SK-N-SH (cell line): ENCODE results near the gene SLC17A6. TPM values are rescaled to one million over a fixed set of nuclear protein-coding genes. Genes with fewer than 3 reads are reported as not detected.

Experiments used
- CTCF ChIA-PET: fragments of 300-600, 350-600 bp; formaldehyde crosslinking; extraction: SDS; loops from one replicate; lab custom pipeline; 2021; lab: Yijun Ruan, JAX
- POLR2A ChIA-PET: fragments of 350-600 bp; sonication (Branson Sonifier 250); formaldehyde crosslinking; extraction: SDS; loops from one replicate; lab custom pipeline; 2020; ENCODE audit warnings: antibody characterized with exemption, inconsistent platforms; lab: Yijun Ruan, JAX
- DNase-seq: peaks from one replicate; pipeline ENCODE4 v3.0.0; 2012
- H2AFZ ChIP-seq: fragments of 200-600 bp; sonication (generic); 2 replicates; pipeline ENCODE4 v1.8.1; 2016; ENCODE audit warnings: antibody characterized with exemption, mild to moderate bottlenecking, low read depth
- H3F3A ChIP-seq: fragments of 200-600 bp; sonication (generic); replicated peaks from 2 replicates; pipeline ENCODE3; 2016; ENCODE audit warnings: antibody characterized with exemption, mild to moderate bottlenecking; ENCODE audit not compliant: insufficient read depth
- H3K27ac ChIP-seq, 2 experiments: fragments of 200-500 bp in 1 of 2; fragments of 200-600 bp in 1 of 2; sonication (Bioruptor generic) in 1 of 2; sonication (generic), shearing (Covaris generic) in 1 of 2; 2 replicates each; pipeline versions ENCODE4 v1.5.1 to v1.6.1; 2014 to 2016; ENCODE audit warnings: low read depth in 2 of 2, inconsistent platforms in 1 of 2, low read length in 1 of 2, mild to moderate bottlenecking in 1 of 2, mixed read lengths in 1 of 2
- H3K27me3 ChIP-seq: fragments of 200-600 bp; sonication (generic), shearing (Covaris generic); 2 replicates; pipeline ENCODE4 v1.6.1; 2016; ENCODE audit warnings: mixed run types; ENCODE audit not compliant: insufficient read depth
- H3K36me3 ChIP-seq, 2 experiments: fragments of 200-500 bp in 1 of 2; fragments of 200-600 bp in 1 of 2; sonication (Bioruptor generic) in 1 of 2; sonication (generic) in 1 of 2; replicated peaks in 1 of 2; 2 replicates each; pipeline versions ENCODE3 to v1.5.1; 2014 to 2016; ENCODE audit warnings: low read length in 1 of 2, mild to moderate bottlenecking in 1 of 2; ENCODE audit not compliant: insufficient read depth in 2 of 2, control insufficient read depth in 1 of 2
- H3K4me1 ChIP-seq, 2 experiments: fragments of 200-500 bp in 1 of 2; fragments of 200-600 bp in 1 of 2; sonication (Bioruptor generic) in 1 of 2; sonication (generic), shearing (Covaris generic) in 1 of 2; 2 replicates each; pipeline versions ENCODE4 v1.5.1 to v1.6.1; 2014 to 2016; ENCODE audit warnings: low read depth in 1 of 2, low read length in 1 of 2, mixed run types in 1 of 2; ENCODE audit not compliant: insufficient read depth in 2 of 2, control insufficient read depth in 1 of 2
- H3K4me2 ChIP-seq: fragments of 200-600 bp; sonication (generic), shearing (Covaris generic); 2 replicates; pipeline ENCODE4 v1.6.1; 2017; ENCODE audit warnings: mixed run types
- H3K4me3 ChIP-seq, 2 experiments: fragments of 200-500 bp in 1 of 2; fragments of 200-600 bp in 1 of 2; sonication (Bioruptor generic) in 1 of 2; sonication (generic), shearing (Covaris generic) in 1 of 2; 2 replicates each; pipeline versions ENCODE4 v1.5.1 to v1.8.1; 2014 to 2016; ENCODE audit warnings: low read depth in 2 of 2, inconsistent platforms in 1 of 2, low read length in 1 of 2, mild to moderate bottlenecking in 1 of 2, mixed read lengths in 1 of 2, moderate library complexity in 1 of 2
- H3K79me2 ChIP-seq: fragments of 200-600 bp; sonication (generic); 2 replicates; pipeline ENCODE4 v1.8.1; 2017; ENCODE audit warnings: mild to moderate bottlenecking; ENCODE audit not compliant: insufficient read depth
- H3K9ac ChIP-seq: fragments of 200-600 bp; sonication (generic); 2 replicates; pipeline ENCODE4 v1.6.1; 2017; ENCODE audit warnings: mixed run types
- H3K9me2 ChIP-seq: fragments of 200-600 bp; sonication (generic); 2 replicates; pipeline ENCODE4 v1.6.1; 2017; ENCODE audit warnings: mixed run types
- H3K9me3 ChIP-seq: fragments of 200-600 bp; sonication (generic); 2 replicates; pipeline ENCODE4 v1.6.1; 2017; ENCODE audit warnings: mixed run types, mild to moderate bottlenecking, moderate library complexity
- H4K20me1 ChIP-seq: fragments of 200-600 bp; sonication (generic); 2 replicates; pipeline ENCODE4 v1.6.1; 2017; ENCODE audit warnings: mild to moderate bottlenecking, mixed run types; ENCODE audit not compliant: insufficient read depth
- CHD2 ChIP-seq: fragments of 150-350 bp; IDR thresholded peaks from 2 replicates; pipeline ENCODE4 v1.6.1; 2018; ENCODE audit warnings: low read length; ENCODE audit not compliant: partially characterized antibody
- CTCF ChIP-seq: fragments of 200-600 bp; sonication (generic); IDR thresholded peaks from 2 replicates; pipeline ENCODE4 v1.6.1; 2017; ENCODE audit warnings: antibody characterized with exemption, mild to moderate bottlenecking, moderate library complexity
- EP300 ChIP-seq, 2 experiments: IDR thresholded peaks; 2 replicates each; pipeline versions ENCODE4 v1.4.0 to v1.6.1; 2012; ENCODE audit warnings: borderline replicate concordance in 1 of 2, low read depth in 1 of 2, low read length in 1 of 2
- EZH2phosphoT487 ChIP-seq: fragments of 200-600 bp; sonication (generic); IDR thresholded peaks from 2 replicates; pipeline ENCODE4 v1.6.1; 2017; ENCODE audit warnings: low read depth, mixed run types, mild to moderate bottlenecking, antibody characterized with exemption, moderate library complexity, borderline replicate concordance
- FOSL2 ChIP-seq: IDR thresholded peaks from 2 replicates; pipeline ENCODE4 v1.4.0; 2012; ENCODE audit warnings: low read depth, mild to moderate bottlenecking, moderate library complexity, borderline replicate concordance
- FOXM1 ChIP-seq: IDR thresholded peaks from 2 replicates; pipeline ENCODE4 v1.4.0; 2012; ENCODE audit warnings: low read depth, mild to moderate bottlenecking
- MEF2A ChIP-seq: IDR thresholded peaks from 2 replicates; pipeline ENCODE4 v1.4.0; 2012; ENCODE audit warnings: low read depth, borderline replicate concordance
- MXI1 ChIP-seq: IDR thresholded peaks from 2 replicates; pipeline ENCODE4 v1.6.1; 2012; ENCODE audit warnings: mild to moderate bottlenecking, low read depth, low read length, improper control_type of control experiment
- NFIC ChIP-seq: IDR thresholded peaks from 2 replicates; pipeline ENCODE4 v1.4.0; 2012; ENCODE audit warnings: borderline replicate concordance
- NRF1 ChIP-seq: IDR thresholded peaks from 2 replicates; pipeline ENCODE4 v1.6.1; 2012; ENCODE audit warnings: low read depth, mild to moderate bottlenecking, low read length
- POLR2AphosphoS5 ChIP-seq: IDR thresholded peaks from 2 replicates; pipeline ENCODE4 v1.6.1; 2012; ENCODE audit warnings: low read depth, low read length
- RCOR1 ChIP-seq: fragments of 150-350 bp; IDR thresholded peaks from 2 replicates; pipeline ENCODE4 v1.6.1; 2017; ENCODE audit warnings: antibody characterized with exemption, low read length
- RXRA ChIP-seq: IDR thresholded peaks from 2 replicates; pipeline ENCODE4 v1.4.0; 2012; ENCODE audit warnings: low read depth, mild to moderate bottlenecking, borderline replicate concordance
- TCF12 ChIP-seq: IDR thresholded peaks from 2 replicates; pipeline ENCODE4 v1.4.0; 2012
- USF1 ChIP-seq: IDR thresholded peaks from 2 replicates; pipeline ENCODE4 v1.4.0; 2012; ENCODE audit warnings: low read depth, borderline replicate concordance
- ZBTB33 ChIP-seq: IDR thresholded peaks from 2 replicates; pipeline ENCODE4 v1.4.0; 2012; ENCODE audit warnings: low read depth, borderline replicate concordance
- WGBS: methylation state at CpG from one replicate; pipeline ENCODE4 v1.1.6; 2017; ENCODE audit warnings: low lambda C conversion rate; 5-methylcytosine and 5-hydroxymethylcytosine counted together
- polyA plus RNA-seq, 3 experiments: library from polyadenylated mRNA; depleted of rRNA; stranded (reverse); fragments of >200 nt; gene quantifications; 2 replicates each; pipeline ENCODE4 v1.2.3, GENCODE V29; 2012
- TF ChIP-seq, protein P1 (sequence below): IDR thresholded peaks from 2 replicates; pipeline ENCODE4 v1.4.0; 2012; ENCODE audit warnings: low read depth
- TF ChIP-seq, protein P2 (sequence below): fragments of 150-350 bp; IDR thresholded peaks from 2 replicates; pipeline ENCODE4 v1.6.1; 2016; ENCODE audit warnings: mild to moderate bottlenecking, low read depth, low read length

SLC17A6 gene
- polyA plus RNA-seq, 1 of the 3 experiments (the other 2 are of a cell fraction) = not detected

DNA sequence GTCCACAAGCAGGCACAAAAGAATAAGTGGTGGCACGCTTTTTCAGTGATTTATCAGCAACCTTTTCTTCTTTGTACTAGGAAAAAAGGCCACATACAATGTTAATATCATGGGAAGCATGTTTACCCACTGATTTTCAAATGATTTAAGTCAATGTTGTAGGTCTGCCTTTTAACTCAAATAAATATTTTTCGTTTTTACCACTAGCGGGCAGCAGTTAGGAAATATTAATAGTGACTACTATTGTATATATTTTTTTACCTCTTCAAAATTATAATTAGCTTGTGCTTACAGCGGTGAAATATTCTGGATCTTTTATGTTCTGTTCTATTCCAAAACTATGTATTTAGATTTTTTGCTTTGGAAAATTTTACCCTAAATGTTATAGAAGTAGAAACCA, 6.4 kb upstream of the SLC17A6 start:
- CTCF ChIA-PET = interaction anchor here (1.0 to 3.1 kb wide), 3 partner anchors 206 to 456 kb away, joined by 3 to 16 read pairs (median 3); no protein-coding TSS in a partner anchor
- no peaks in the 10 kb centered on the region for H3K9me2 ChIP-seq
- H3K27me3 ChIP-seq = no peaks in the 10 kb centered on the region
- no peak overlapping the region for H2AFZ ChIP-seq
- H3K4me3 ChIP-seq = no peak overlapping the region
- no peak for TF ChIP-seq MEF2A
- no peak for TF ChIP-seq EP300 (IDR thresholded peaks at IDR 0.05; ENCODE audit: borderline replicate concordance in 1 of 2, low read depth in 1 of 2, low read length in 1 of 2)
- TF ChIP-seq NRF1 = no peak
- TF ChIP-seq TCF12 = no peak
- no peak for TF ChIP-seq USF1
- TF ChIP-seq FOXM1 = no peak
- no peak for TF ChIP-seq EZH2phosphoT487
- no peak for TF ChIP-seq CTCF
- TF ChIP-seq, protein P1, sequence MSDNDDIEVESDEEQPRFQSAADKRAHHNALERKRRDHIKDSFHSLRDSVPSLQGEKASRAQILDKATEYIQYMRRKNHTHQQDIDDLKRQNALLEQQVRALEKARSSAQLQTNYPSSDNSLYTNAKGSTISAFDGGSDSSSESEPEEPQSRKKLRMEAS = no peak
- TF ChIP-seq CHD2 = no peak
- H3F3A ChIP-seq = no peaks in the 10 kb centered on the region
- no peak overlapping the region for H3K9ac ChIP-seq
- H3K4me1 ChIP-seq = no peaks in the 10 kb centered on the region
- no peak overlapping the region for H3K27ac ChIP-seq
- no peaks in the 10 kb centered on the region for H3K36me3 ChIP-seq
- no peaks in the 10 kb centered on the region for H3K9me3 ChIP-seq
- H3K79me2 ChIP-seq = no peaks in the 10 kb centered on the region
- H3K4me2 ChIP-seq = no peak overlapping the region
- no peaks in the 10 kb centered on the region for H4K20me1 ChIP-seq
- 39% methylated on average over 4 of the region's 4 CpGs for WGBS
- DNase-seq = no peak
- POLR2A ChIA-PET = no interaction called here

- Histone ChIP-seq H2AFZ (no peak overlapping the region), H3K9me2 (no peaks in the 10 kb centered on the region), H3K4me2 (no peak overlapping the region), H3F3A (no peaks in the 10 kb centered on the region), H4K20me1 (no peaks in the 10 kb centered on the region), H3K36me3 (no peaks in the 10 kb centered on the region), H3K27me3 (no peaks in the 10 kb centered on the region), H3K9ac (no peak overlapping the region), H3K79me2 (no peaks in the 10 kb centered on the region), H3K27ac (no peak overlapping the region), H3K4me1 (no peaks in the 10 kb centered on the region), H3K4me3 (no peak overlapping the region), H3K9me3 (no peaks in the 10 kb centered on the region)
- CTCF ChIA-PET = interaction anchor here (1.5 to 4.2 kb wide), 3 partner anchors 204 to 451 kb away, joined by 3 to 42 read pairs (median 20); no protein-coding TSS in a partner anchor
- DNase-seq = no peak
- POLR2A ChIA-PET = no interaction called here
- TF ChIP-seq EP300 (IDR thresholded peaks at IDR 0.05; ENCODE audit: borderline replicate concordance in 1 of 2, low read depth in 1 of 2, low read length in 1 of 2) (no peak), FOSL2 (no peak), TCF12 (no peak), CHD2 (no peak), MXI1 (no peak), RXRA (no peak), NFIC (no peak), POLR2AphosphoS5 (no peak), RCOR1 (no peak), ZBTB33 (no peak)
- TF ChIP-seq, protein P2, sequence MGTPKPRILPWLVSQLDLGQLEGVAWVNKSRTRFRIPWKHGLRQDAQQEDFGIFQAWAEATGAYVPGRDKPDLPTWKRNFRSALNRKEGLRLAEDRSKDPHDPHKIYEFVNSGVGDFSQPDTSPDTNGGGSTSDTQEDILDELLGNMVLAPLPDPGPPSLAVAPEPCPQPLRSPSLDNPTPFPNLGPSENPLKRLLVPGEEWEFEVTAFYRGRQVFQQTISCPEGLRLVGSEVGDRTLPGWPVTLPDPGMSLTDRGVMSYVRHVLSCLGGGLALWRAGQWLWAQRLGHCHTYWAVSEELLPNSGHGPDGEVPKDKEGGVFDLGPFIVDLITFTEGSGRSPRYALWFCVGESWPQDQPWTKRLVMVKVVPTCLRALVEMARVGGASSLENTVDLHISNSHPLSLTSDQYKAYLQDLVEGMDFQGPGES = no peak
These were observed 1.6 kb upstream of the SLC17A6 start for GRCh38 chr11:22336587-22336986.
